ENCODE results near the gene TREML4. TPM values are rescaled to one million over a fixed set of nuclear protein-coding genes. Genes with fewer than 3 reads are reported as not detected.

The TREML4 gene
- total and polyA plus RNA-seq, 8 donors = not detected

DNA sequence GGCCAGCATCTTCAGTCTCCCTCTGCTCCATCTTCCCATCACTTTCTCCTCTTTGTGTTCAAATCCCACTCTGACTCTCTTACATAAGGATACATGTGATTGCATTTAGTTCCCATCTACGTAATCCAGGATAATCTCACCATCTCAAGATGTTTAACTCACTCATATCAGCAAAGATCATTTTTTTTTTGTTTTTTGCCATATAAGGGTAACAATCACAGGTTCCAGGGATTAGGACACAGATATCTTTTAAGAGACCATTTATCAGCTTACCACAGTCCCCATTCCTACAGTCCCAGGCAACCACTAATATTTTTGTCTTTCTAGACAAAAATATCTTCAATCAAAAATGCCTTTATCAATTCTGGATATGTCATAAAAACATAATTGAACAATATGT is 24.0 kb upstream of the TREML4 start:
- Histone ChIP-seq H3K4me3 (no peak overlapping the region), H3K9me3 (no peaks in the 10 kb centered on the region), H3K27ac (no peak overlapping the region), H3K27me3 (no peaks in the 10 kb centered on the region), H3K4me1 (no peaks in the 10 kb centered on the region), H3K36me3 (no peaks in the 10 kb centered on the region)
- no peak for ATAC-seq
- intact Hi-C loops (cut with DNase I) = no loop called here
- 64 to 77% methylated on average over 1 of the region's 1 CpG for WGBS, 2 donors
- no peak for FAIRE-seq
- no peak for DNase-seq
- TF ChIP-seq, protein P1, sequence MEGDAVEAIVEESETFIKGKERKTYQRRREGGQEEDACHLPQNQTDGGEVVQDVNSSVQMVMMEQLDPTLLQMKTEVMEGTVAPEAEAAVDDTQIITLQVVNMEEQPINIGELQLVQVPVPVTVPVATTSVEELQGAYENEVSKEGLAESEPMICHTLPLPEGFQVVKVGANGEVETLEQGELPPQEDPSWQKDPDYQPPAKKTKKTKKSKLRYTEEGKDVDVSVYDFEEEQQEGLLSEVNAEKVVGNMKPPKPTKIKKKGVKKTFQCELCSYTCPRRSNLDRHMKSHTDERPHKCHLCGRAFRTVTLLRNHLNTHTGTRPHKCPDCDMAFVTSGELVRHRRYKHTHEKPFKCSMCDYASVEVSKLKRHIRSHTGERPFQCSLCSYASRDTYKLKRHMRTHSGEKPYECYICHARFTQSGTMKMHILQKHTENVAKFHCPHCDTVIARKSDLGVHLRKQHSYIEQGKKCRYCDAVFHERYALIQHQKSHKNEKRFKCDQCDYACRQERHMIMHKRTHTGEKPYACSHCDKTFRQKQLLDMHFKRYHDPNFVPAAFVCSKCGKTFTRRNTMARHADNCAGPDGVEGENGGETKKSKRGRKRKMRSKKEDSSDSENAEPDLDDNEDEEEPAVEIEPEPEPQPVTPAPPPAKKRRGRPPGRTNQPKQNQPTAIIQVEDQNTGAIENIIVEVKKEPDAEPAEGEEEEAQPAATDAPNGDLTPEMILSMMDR (IDR thresholded peaks at IDR 0.05) = no peak

DNA sequence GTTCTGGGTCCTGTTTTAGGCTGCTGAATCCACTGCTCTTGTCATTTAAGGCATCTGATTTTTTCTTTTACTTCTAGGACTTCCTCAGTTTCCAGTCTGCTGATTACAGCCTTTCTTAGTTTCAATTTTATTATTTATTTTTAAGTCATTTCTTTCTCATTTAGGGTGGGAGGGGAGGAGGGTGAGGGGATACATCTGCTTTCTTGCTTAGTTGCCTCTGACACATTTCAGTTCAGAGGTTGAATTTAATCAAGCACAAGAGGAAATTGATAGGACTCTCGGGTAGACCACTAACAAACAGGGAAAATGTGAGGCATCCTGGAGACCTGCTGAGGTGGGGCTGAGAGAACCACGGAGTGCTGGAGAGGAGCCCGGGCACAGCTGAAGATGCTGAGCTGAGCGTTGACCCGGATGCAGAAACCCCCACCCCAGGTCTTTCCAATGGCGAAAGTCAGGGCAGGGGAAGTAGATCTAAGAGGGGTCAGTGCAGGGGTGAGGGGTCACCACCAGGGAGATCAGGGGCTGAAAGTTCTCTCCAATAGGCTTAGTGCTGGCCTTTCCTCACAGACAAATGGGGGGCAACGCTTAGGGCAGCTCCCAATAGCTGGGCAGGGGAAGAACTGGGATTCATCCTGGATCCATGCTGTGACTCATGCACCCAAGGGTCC is 19.6 kb upstream of the TREML4 start:
- H3K27me3 ChIP-seq = no peaks in the 10 kb centered on the region
- no peaks in the 10 kb centered on the region for H3K4me1 ChIP-seq
- no peak for FAIRE-seq
- 77 to 78% methylated on average over 7 of the region's 7 CpGs for WGBS, 2 donors
- no peak overlapping the region for H3K27ac ChIP-seq
- H3K4me3 ChIP-seq = no peak overlapping the region
- ATAC-seq = no peak
- intact Hi-C loops (cut with DNase I) = no loop called here
- no peaks in the 10 kb centered on the region for H3K36me3 ChIP-seq
- H3K9me3 ChIP-seq = no peaks in the 10 kb centered on the region
- TF ChIP-seq, protein P1 (IDR thresholded peaks at IDR 0.05) = no peak
- no peak for DNase-seq

DNA sequence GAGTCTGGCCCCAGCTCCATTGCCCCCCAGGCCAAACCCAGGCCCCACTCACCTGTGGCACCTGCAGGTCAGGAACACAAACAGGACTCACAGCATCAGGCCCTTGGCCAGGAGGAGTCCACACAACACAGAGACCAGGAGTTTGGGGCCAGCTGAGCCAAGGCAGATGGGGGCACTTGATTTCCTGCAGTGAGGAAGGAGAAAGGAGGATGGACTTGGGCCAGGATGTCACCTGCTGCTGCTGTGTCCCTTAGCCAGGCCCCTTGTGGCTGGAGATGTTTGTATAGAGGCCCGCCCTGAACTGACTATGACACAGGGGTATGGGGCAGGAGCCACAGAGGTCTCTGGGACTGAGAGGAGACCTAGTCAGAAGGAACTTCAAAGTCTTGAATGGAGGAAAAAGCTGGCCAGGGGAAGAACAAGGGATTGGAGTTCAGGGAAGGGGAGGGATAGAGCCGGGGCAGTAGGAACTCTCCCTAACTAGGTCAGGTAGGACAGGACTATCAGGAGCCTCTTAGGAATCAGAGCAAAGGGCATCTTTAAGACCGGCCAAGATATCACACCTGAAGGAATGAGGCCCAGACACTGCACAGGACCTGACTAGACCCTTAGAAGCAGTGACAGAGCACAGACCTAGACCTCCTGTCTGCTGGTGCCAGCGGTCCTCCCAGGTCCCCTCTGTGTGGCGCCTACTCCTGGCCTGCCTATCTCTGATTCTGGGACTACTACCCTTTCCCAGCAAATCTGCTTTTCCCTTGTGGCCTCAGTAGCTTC is 18.4 kb upstream of the TREML4 start:
- intact Hi-C loops (cut with DNase I) = no loop called here
- Histone ChIP-seq H3K27me3 (no peaks in the 10 kb centered on the region), H3K4me1 (no peaks in the 10 kb centered on the region), H3K4me3 (no peak overlapping the region), H3K27ac (no peak overlapping the region), H3K9me3 (no peaks in the 10 kb centered on the region), H3K36me3 (no peaks in the 10 kb centered on the region)
- DNase-seq = no peak
- ATAC-seq = no peak
- no peak for FAIRE-seq
- 83 to 92% methylated on average over 5 of the region's 5 CpGs for WGBS, 2 donors
- TF ChIP-seq, protein P1 (IDR thresholded peaks at IDR 0.05) = no peak

DNA sequence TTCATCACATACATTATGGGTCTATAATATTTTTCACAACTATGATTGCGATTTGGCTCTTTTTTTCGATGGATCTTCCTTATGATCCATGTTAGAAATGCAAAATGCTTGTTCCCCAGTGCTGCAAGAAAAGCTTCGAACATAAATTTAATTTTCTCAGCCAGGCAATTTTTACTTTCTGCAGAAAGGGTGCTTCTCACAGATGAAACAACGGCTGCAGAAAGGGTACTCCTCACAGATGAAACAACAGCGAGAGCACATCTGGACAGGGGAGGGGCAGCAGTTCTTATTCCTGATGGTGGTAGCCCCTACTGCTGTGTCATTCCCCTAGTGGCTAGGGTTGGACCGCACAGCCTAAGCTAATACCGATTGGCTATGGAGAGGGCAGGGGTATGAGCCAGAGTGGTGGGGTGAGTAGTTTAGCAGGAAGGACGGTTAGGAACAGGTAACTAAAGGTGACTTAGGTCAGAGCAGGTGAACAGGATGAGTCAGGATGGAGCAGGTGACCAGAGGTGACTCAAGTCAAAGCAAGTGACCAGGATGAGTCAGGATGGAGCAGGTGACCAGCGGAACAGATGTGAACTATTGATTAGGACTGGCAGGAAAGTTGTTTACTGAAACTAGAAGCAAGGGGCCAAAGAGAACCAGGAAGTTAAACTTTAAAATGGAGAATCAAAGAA is 13.4 kb upstream of the TREML4 start:
- TF ChIP-seq, protein P1 (IDR thresholded peaks at IDR 0.05) = no peak
- peak in 2 of 6 donors; percentile 14 to 22 for DNase-seq
- H3K4me3 ChIP-seq = no peak overlapping the region
- H3K27me3 ChIP-seq = no peaks in the 10 kb centered on the region
- H3K36me3 ChIP-seq = no peaks in the 10 kb centered on the region
- ATAC-seq = no peak
- no peak for FAIRE-seq
- no peaks in the 10 kb centered on the region for H3K4me1 ChIP-seq
- intact Hi-C loops (cut with DNase I) = no loop called here
- no peak overlapping the region for H3K27ac ChIP-seq
- WGBS, 2 donors = 69 to 77% methylated on average over 9 of the region's 9 CpGs
- no peaks in the 10 kb centered on the region for H3K9me3 ChIP-seq

All from pancreas (tissue), 10 donors.